ENCODE measurements around the gene NOTUM. TPM values are rescaled to one million over a fixed set of nuclear protein-coding genes. Genes with fewer than 3 reads are reported as not detected.

NOTUM gene
- total RNA-seq, 4 donors from 2014 or later = 0.40 TPM; not detected in 3

DNA sequence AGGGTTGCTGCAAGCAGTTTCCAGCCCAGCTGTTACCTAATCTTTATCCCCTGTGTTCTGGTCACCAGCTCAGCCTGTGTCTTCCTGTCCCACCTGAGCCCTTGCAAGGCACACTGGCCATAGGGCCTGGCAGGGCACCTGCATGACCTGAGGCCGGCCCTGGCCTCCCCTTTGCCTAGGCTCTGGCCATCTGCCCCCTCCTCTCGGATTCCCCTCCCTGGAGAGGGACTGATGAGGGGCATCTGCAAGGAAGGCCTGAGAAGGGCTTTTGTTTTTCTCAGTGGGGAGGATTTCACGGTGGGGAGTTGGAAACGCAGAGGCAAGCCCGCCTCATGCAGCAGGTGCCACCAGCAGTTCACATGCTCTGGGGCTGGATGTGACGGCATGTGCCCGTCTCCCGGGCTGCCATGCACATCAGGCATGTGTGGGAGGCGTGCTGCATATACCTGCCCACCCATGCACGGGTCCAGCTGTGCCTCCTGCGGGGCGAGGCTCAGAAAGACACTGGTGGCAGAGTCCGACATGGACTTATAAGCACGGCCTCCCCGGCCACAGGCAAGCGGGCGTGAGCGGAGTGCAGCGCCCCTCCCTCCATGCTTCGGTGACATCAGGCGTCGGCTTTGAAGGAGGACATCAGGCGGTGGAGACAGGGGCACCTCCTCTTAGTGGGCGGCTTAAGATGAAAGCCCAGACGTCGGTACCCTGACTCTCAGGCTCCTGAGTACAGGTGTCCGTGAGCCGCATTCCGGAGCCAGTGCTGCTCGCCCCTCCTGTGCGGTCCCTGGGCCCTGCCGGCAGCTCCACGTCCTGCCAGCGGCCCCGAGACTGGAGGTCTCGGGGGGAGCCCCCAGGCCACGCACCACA, 33.0 kb upstream of the NOTUM start:
- DNase-seq = no peak
- H3K9me3 ChIP-seq = no peaks in the 10 kb centered on the region
- H3K4me3 ChIP-seq (replicated peaks in 1 of 3) = no peak overlapping the region
- H3K27me3 ChIP-seq = no peaks in the 10 kb centered on the region
- H3K4me1 ChIP-seq = peaks cover 39 to 62% of the 10 kb centered on the region in 2 donors
- intact Hi-C loops (cut with DNase I) = no loop called here
- TF ChIP-seq POLR2A (IDR thresholded peaks at IDR 0.05) = no peak
- TF ChIP-seq, protein P1, sequence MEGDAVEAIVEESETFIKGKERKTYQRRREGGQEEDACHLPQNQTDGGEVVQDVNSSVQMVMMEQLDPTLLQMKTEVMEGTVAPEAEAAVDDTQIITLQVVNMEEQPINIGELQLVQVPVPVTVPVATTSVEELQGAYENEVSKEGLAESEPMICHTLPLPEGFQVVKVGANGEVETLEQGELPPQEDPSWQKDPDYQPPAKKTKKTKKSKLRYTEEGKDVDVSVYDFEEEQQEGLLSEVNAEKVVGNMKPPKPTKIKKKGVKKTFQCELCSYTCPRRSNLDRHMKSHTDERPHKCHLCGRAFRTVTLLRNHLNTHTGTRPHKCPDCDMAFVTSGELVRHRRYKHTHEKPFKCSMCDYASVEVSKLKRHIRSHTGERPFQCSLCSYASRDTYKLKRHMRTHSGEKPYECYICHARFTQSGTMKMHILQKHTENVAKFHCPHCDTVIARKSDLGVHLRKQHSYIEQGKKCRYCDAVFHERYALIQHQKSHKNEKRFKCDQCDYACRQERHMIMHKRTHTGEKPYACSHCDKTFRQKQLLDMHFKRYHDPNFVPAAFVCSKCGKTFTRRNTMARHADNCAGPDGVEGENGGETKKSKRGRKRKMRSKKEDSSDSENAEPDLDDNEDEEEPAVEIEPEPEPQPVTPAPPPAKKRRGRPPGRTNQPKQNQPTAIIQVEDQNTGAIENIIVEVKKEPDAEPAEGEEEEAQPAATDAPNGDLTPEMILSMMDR (IDR thresholded peaks at IDR 0.05) = no peak
- no peaks in the 10 kb centered on the region for H3K36me3 ChIP-seq
- WGBS, 2 donors = 97% methylated on average over 16 to 25 of the region's 37 CpGs
- peak overlapping the region in 1 of 3 donors; percentile 7 for H3K27ac ChIP-seq

DNA sequence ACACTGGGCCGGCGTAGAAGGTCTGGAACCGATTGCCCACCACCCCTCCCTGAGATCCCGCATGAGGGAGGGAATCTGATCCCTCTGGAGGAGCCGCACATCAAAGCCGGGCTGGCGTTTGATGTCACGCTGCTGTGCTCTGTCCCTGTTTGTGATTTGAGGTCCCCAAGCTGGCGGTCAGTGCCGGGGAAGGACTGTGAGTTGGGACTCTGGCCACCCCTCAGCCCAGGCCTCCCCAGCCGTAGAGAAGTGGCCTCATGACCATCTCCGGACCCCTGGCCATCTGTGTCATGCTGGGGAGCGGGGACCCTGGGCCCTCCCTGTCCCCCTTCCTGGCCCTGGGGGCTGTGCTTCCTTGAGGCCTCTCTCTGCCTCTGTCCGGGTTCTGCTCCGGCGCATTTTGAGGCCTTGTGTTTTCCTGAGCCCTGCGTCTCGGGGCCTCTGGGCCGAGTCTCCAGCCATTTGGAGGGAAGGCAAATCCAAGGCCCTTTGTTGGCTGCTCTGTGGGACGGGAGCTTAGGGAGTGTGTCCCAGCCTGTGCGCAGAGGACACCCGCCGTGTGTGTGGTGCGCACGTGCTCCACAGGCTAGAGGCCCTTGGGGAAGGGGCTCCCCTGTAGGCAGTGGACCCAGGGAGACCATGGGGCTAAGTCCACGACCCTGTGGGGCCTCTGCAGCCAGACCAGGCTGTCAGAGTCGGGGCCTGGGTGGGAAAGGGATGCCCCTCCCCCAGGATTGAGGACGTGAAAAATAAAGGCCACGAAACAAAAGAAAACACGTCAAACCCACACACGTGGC, 31.5 kb upstream of the NOTUM start:
- no peaks in the 10 kb centered on the region for H3K9me3 ChIP-seq
- WGBS, 2 donors = 70 to 73% methylated on average over 21 to 24 of the region's 31 CpGs
- peak overlapping the region in 1 of 3 donors; percentile 12 for H3K27ac ChIP-seq
- no peak overlapping the region for H3K4me3 ChIP-seq (replicated peaks in 1 of 3)
- TF ChIP-seq, protein P1 (IDR thresholded peaks at IDR 0.05) = no peak
- no peak for TF ChIP-seq POLR2A (IDR thresholded peaks at IDR 0.05)
- intact Hi-C loops (cut with DNase I) = no loop called here
- H3K27me3 ChIP-seq = no peaks in the 10 kb centered on the region
- peaks cover 0 to under 1% of the 10 kb centered on the region in 2 donors for H3K36me3 ChIP-seq
- H3K4me1 ChIP-seq = peaks cover 36 to 48% of the 10 kb centered on the region in 2 donors
- no peak for DNase-seq

DNA sequence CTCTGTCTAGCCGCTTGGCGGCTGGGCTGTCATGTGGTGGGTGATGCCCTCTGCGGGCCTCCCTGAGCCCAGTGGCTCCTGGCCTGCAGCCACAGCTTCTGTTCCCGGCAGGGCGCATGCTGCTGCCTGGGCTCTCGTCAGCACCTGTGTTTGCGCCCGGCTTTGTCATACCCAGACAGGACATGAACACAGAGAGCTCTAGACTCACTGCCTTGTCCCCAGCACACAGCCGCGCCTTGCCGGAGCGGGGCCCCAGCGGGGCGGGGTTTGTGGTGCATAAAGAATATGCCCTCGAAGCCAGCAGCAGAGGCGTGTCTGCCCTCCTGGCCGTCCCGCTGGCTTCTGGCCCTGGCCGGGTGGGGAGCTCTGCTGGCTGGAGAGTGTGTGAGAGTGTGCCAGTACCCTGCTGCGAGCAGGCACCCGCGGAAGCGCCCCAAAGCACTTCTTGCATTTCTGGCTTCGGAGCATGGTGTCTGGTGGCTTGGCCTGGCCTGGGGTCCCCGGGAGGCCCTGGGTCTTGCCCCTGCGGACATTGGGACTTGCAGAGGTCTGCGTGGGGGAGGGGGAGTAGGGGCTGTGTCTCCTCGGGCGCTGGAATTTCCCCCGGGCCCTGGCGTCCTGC, 30.8 kb upstream of the NOTUM start:
- H3K4me1 ChIP-seq = peaks cover 36 to 48% of the 10 kb centered on the region in 2 donors
- peak overlapping the region in 1 of 3 donors; percentile 12 for H3K27ac ChIP-seq
- H3K36me3 ChIP-seq = peaks cover 0 to 5% of the 10 kb centered on the region in 2 donors
- H3K9me3 ChIP-seq = no peaks in the 10 kb centered on the region
- DNase-seq = peak; percentile 93 to 94
- peak in 1 of 2 donors; percentile 33 for TF ChIP-seq POLR2A (IDR thresholded peaks at IDR 0.05)
- TF ChIP-seq, protein P1 (IDR thresholded peaks at IDR 0.05) = peak in 1 of 6 experiments; percentile 6
- no peak overlapping the region for H3K4me3 ChIP-seq (replicated peaks in 1 of 3)
- no peaks in the 10 kb centered on the region for H3K27me3 ChIP-seq
- intact Hi-C loops (cut with DNase I) = no loop called here
- WGBS, 2 donors = 24 to 39% methylated on average over 12 to 16 of the region's 31 CpGs

DNA sequence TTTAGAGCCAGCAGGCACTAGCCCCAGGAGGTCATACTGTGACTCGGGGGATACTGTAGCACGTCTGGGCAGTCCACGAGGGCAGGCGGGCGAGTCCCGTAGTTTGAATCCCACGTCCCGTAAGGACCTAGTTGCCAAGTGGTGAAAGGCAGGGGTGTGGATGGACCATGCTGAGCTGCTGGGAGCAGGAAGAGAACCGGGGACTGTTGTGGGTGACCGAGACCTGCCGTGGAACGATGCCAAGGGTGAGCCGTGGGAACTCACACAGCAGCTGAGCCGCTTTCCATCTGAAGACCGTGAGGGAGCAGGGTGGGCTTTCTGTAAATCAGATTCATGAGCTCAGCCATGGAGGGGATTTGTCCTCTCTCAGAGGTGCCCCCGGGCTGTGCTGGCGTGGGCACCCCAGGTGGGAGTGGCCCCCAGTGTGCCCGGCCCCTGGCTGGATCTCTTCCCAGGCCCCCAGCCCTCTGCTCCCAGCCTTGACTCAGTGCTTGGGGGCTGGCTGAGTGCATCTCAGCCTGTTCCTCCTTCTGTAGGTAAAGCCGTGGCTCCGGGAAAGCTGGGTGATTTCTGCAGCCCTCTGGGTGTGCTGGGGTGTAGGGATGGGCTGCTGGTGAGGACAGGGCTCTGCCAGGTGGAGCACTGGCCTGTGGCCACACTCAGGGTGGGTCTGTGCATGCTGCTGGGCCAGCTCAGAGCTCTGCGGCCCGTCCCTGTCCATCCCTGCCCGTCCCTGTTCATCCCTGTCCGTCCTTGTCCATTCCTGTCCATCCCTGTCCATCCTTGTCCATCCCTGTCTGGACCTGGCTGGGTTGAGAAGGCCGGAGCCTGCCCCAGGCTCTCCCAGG, 30.1 kb upstream of the NOTUM start:
- Histone ChIP-seq H3K4me1 (peaks cover 36 to 48% of the 10 kb centered on the region in 2 donors), H3K4me3 (replicated peaks in 1 of 3) (no peak overlapping the region), H3K9me3 (no peaks in the 10 kb centered on the region), H3K36me3 (peaks cover 0 to 6% of the 10 kb centered on the region in 2 donors), H3K27ac (no peak overlapping the region), H3K27me3 (no peaks in the 10 kb centered on the region)
- WGBS, 2 donors = 88 to 90% methylated on average over 22 to 24 of the region's 25 CpGs
- DNase-seq = no peak
- TF ChIP-seq, protein P1 (IDR thresholded peaks at IDR 0.05) = no peak
- TF ChIP-seq POLR2A (IDR thresholded peaks at IDR 0.05) = no peak
- intact Hi-C loops (cut with DNase I) = no loop called here

Data from thyroid gland (tissue), 4 donors.